Activated B cell treated with CpG ODN at 0.5 μM for 24 hours (primary cell): ENCODE results near the gene ZSCAN9. TPM values are rescaled to one million over a fixed set of nuclear protein-coding genes. Genes with fewer than 3 reads are reported as not detected.

Source experiments
- ATAC-seq: fragments of 200-7000 bp; cut with Tn5 transposase; one replicate; pipeline ENCODE4 v1.10.0; 2021; ENCODE audit warnings: low read depth, mild to moderate bottlenecking, moderate library complexity
- CTCF ChIA-PET: fragments of 350-600 bp; sonication (Branson Sonifier 250); formaldehyde crosslinking; loops from one replicate; lab custom pipeline; 2021; ENCODE audit warnings: antibody characterized with exemption; lab: Charles Lee
- POLR2A ChIA-PET: fragments of 350-600 bp; sonication (Branson Sonifier 250); formaldehyde crosslinking; loops from one replicate; lab custom pipeline; 2021; ENCODE audit warnings: antibody characterized with exemption; lab: Charles Lee
- DNase-seq: peaks from one replicate; pipeline ENCODE4 v3.0.0; 2022
- H3K27ac Mint-ChIP-seq: one replicate; pipeline ENCODE4 v1.8.0; 2020; ENCODE audit warnings: mixed read lengths
- H3K27me3 Mint-ChIP-seq: one replicate; pipeline ENCODE4 v1.8.0; 2021; ENCODE audit warnings: mixed read lengths
- H3K36me3 Mint-ChIP-seq: one replicate; pipeline ENCODE4 v1.8.0; 2021; ENCODE audit warnings: low read depth, mixed read lengths
- H3K4me1 Mint-ChIP-seq: one replicate; pipeline ENCODE4 v1.8.0; 2021; ENCODE audit warnings: mixed read lengths
- H3K4me3 Mint-ChIP-seq: one replicate; pipeline ENCODE4 v1.8.0; 2020; ENCODE audit warnings: mild to moderate bottlenecking, mixed read lengths
- H3K9me3 Mint-ChIP-seq: one replicate; pipeline ENCODE4 v1.8.0; 2020; ENCODE audit warnings: mixed read lengths
- intact Hi-C: fragments of 100-400 bp; cut with micrococcal nuclease; formaldehyde crosslinking; loops from one replicate; pipeline ENCODE4 v1.15.1; 2024
- total RNA-seq: library from RNA; stranded (reverse); gene quantifications from 2 replicates; pipeline ENCODE4 v1.2.3, GENCODE V29; 2022
- TF ChIP-seq, protein P1 (sequence below): fragments of 200-600 bp; IDR thresholded peaks from one replicate; pipeline ENCODE4 v1.8.0; 2022; ENCODE audit warnings: antibody characterized with exemption, mild to moderate bottlenecking

The ZSCAN9 gene
- total RNA-seq, 1 donor from 2014 or later = 30.3 TPM

- Mint-ChIP-seq H3K9me3 (peaks cover 14% of the 10 kb centered on the region), H3K36me3 (no peaks in the 10 kb centered on the region), H3K27me3 (peaks cover 64% of the 10 kb centered on the region), H3K4me3 (no peak overlapping the region), H3K27ac (no peak overlapping the region), H3K4me1 (peaks cover 15% of the 10 kb centered on the region)
- CTCF ChIA-PET = no interaction called here
- ATAC-seq = no peak
- intact Hi-C loops = no loop called here
- TF ChIP-seq, protein P1, sequence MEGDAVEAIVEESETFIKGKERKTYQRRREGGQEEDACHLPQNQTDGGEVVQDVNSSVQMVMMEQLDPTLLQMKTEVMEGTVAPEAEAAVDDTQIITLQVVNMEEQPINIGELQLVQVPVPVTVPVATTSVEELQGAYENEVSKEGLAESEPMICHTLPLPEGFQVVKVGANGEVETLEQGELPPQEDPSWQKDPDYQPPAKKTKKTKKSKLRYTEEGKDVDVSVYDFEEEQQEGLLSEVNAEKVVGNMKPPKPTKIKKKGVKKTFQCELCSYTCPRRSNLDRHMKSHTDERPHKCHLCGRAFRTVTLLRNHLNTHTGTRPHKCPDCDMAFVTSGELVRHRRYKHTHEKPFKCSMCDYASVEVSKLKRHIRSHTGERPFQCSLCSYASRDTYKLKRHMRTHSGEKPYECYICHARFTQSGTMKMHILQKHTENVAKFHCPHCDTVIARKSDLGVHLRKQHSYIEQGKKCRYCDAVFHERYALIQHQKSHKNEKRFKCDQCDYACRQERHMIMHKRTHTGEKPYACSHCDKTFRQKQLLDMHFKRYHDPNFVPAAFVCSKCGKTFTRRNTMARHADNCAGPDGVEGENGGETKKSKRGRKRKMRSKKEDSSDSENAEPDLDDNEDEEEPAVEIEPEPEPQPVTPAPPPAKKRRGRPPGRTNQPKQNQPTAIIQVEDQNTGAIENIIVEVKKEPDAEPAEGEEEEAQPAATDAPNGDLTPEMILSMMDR = no peak
- POLR2A ChIA-PET = no interaction called here
- DNase-seq = no peak
These were observed 21.9 kb upstream of the ZSCAN9 start for GRCh38 chr6:28203201-28203600.

DNA sequence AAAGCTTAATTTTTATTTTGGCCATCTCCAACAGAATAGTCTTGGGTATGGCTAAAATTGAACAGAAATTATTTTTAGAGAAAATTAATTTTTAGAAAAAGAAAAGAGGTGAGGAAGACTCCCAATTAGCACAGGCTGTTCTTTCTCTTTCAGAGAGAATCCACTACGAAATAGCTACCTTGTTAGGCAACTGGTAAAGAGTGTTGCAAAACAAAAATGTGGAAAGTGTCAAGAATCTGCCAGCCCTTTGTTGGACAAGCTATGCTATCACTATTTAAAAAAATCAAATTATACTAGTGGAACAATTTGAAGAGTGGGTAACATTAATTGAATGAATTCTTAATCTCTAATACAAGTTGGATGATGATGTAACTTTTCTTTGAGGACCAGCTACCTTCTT lies 19.2 kb upstream of the ZSCAN9 start:
- intact Hi-C loops = loop anchor here (5.0 kb wide), 1 partner anchor 534 kb away; no protein-coding TSS in a partner anchor

DNA sequence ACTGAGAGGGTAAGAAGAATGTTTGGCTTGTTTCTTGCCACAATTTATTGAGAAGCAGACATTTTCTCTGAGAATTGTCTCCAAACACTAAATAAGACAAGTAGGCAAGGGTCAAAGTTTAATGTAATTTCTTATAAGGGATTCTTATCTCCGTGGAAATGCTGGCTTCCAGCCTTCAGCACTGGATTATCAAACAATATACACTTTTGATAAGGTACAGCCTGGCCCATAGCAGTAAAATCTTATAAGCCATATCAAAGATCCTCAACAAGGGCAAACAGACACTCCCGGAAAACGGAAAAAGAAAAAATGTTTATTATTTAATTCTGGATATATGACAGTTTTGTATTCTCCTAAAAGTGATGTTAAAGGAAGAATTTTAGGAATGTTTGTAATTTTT lies 18.5 kb upstream of the ZSCAN9 start:
- Mint-ChIP-seq H3K27me3 (peaks cover 60% of the 10 kb centered on the region), H3K9me3 (peaks cover 10% of the 10 kb centered on the region), H3K4me3 (no peak overlapping the region), H3K4me1 (peaks cover 19% of the 10 kb centered on the region), H3K27ac (no peak overlapping the region), H3K36me3 (no peaks in the 10 kb centered on the region)
- ChIA-PET POLR2A (interaction anchor here (1.7 kb wide), 1 partner anchor 12 kb away, joined by 4 read pairs; no protein-coding TSS in a partner anchor), CTCF (no interaction called here)
- DNase-seq = no peak
- intact Hi-C loops = loop anchor here (5.0 kb wide), 1 partner anchor 534 kb away; no protein-coding TSS in a partner anchor
- TF ChIP-seq, protein P1 = no peak
- no peak for ATAC-seq

More for the DNA sequence above, 19.2 kb upstream of the ZSCAN9 start:
- H3K4me1 Mint-ChIP-seq = peaks cover 19% of the 10 kb centered on the region
- DNase-seq (no peak), ATAC-seq (no peak)
- TF ChIP-seq, protein P1 = no peak
- H3K27ac Mint-ChIP-seq = no peak overlapping the region
- ChIA-PET POLR2A (no interaction called here), CTCF (no interaction called here)
- H3K27me3 Mint-ChIP-seq = peaks cover 61% of the 10 kb centered on the region
- H3K4me3 Mint-ChIP-seq = no peak overlapping the region
- H3K9me3 Mint-ChIP-seq = peaks cover 10% of the 10 kb centered on the region
- H3K36me3 Mint-ChIP-seq = no peaks in the 10 kb centered on the region

- Mint-ChIP-seq H3K36me3 (no peaks in the 10 kb centered on the region), H3K4me3 (peak overlapping the region; percentile 67), H3K9me3 (peaks cover 10% of the 10 kb centered on the region), H3K27ac (no peak overlapping the region), H3K27me3 (peaks cover 64% of the 10 kb centered on the region), H3K4me1 (peaks cover 23% of the 10 kb centered on the region)
- CTCF ChIA-PET = no interaction called here
- intact Hi-C loops = loop anchor here (5.0 kb wide), 1 partner anchor 535 kb away; no protein-coding TSS in a partner anchor
- POLR2A ChIA-PET = interaction anchor here (0.8 to 1.7 kb wide), 2 partner anchors 11 to 314 kb away, joined by 4 to 6 read pairs; a partner anchor contains a TSS
- no peak for DNase-seq
- ATAC-seq = no peak
- TF ChIP-seq, protein P1 = no peak
These were observed 18.1 kb upstream of the ZSCAN9 start for GRCh38 chr6:28206928-28207509.

GRCh38 chr6:28207510-28208110 lies 17.5 kb upstream of the ZSCAN9 start:
- intact Hi-C loops = loop anchor here (5.0 kb wide), 1 partner anchor 535 kb away; no protein-coding TSS in a partner anchor

More at GRCh38 chr6:28207510-28208110, 17.5 kb upstream of the ZSCAN9 start:
- POLR2A ChIA-PET = interaction anchor here (0.8 to 1.7 kb wide), 2 partner anchors 11 to 315 kb away, joined by 4 to 6 read pairs; a partner anchor contains a TSS
- Mint-ChIP-seq H3K4me3 (peak overlapping the region; percentile 67), H3K9me3 (peaks cover 10% of the 10 kb centered on the region), H3K27me3 (peaks cover 70% of the 10 kb centered on the region), H3K27ac (no peak overlapping the region), H3K4me1 (peaks cover 26% of the 10 kb centered on the region), H3K36me3 (no peaks in the 10 kb centered on the region)
- CTCF ChIA-PET = no interaction called here
- ATAC-seq = peak; percentile 49
- no peak for DNase-seq
- TF ChIP-seq, protein P1 = no peak
